Measurements from ENCODE around the gene TRIM54. TPM values are rescaled to one million over a fixed set of nuclear protein-coding genes. Genes with fewer than 3 reads are reported as not detected.

The TRIM54 gene
- total and polyA plus RNA-seq, 2 of the 8 experiments (the other 6 are each of a cell fraction or from before 2014, with no cell fraction given) = 3.9 to 5.8 TPM

- TF ChIP-seq BACH1 (IDR thresholded peaks at IDR 0.05; ENCODE audit: low read length) (0 out of 2 replicates have a peak, but pooled peaks have one; percentile 44), POLR2AphosphoS5 (IDR thresholded peaks at IDR 0.05; ENCODE audit: low read depth, low read length) (peak; percentile 95), CHD1 (IDR thresholded peaks at IDR 0.05; ENCODE audit: low read depth, low read length) (no peak; the same call in 1 of the 2 replicates), POLR2A (IDR thresholded peaks at IDR 0.05; ENCODE audit: control extremely low read depth in 1 of 2, low read depth in 2 of 2, low read length in 2 of 2) (peak; percentile 91 to 98), RAD21 (IDR thresholded peaks at IDR 0.05 in 1 of 2, conservative IDR thresholded peaks at IDR 0.05 in 1 of 2; ENCODE audit: low read depth in 2 of 2, low read length in 2 of 2) (no peak), EGR1 (IDR thresholded peaks at IDR 0.05; ENCODE audit: borderline replicate concordance, low read depth, low read length) (no peak), GTF2F1 (IDR thresholded peaks at IDR 0.05; ENCODE audit: borderline replicate concordance, low read depth, low read length) (peak; percentile 73; the same call in 1 of the 2 replicates), ATF2 (IDR thresholded peaks at IDR 0.05; ENCODE audit: low read length) (no peak), RFX5 (IDR thresholded peaks at IDR 0.05; ENCODE audit: borderline replicate concordance, low read depth, low read length) (no peak), SP4 (IDR thresholded peaks at IDR 0.05; ENCODE audit: low read length) (no peak; the same call in 1 of the 2 replicates), BRCA1 (IDR thresholded peaks at IDR 0.05; ENCODE audit: low read depth, low read length) (no peak), KDM4A (IDR thresholded peaks at IDR 0.05; ENCODE audit: low read depth, low read length, severe bottlenecking) (peak; percentile 53), HDAC2 (IDR thresholded peaks at IDR 0.05; ENCODE audit: borderline replicate concordance in 1 of 2, low read depth in 2 of 2, low read length in 2 of 2) (no peak), SIRT6 (IDR thresholded peaks at IDR 0.05; ENCODE audit: low read length) (no peak), TAF1 (IDR thresholded peaks at IDR 0.05; ENCODE audit: low read depth, low read length) (peak; percentile 79), CTBP2 (IDR thresholded peaks at IDR 0.05; ENCODE audit: borderline replicate concordance, insufficient read depth, insufficient read length, low read length) (no peak), BCL11A (IDR thresholded peaks at IDR 0.05; ENCODE audit: low read depth in 2 of 2, low read length in 2 of 2) (no peak), MAX (IDR thresholded peaks at IDR 0.05) (peak; percentile 80), ASH2L (IDR thresholded peaks at IDR 0.05; ENCODE audit: low read length) (peak; percentile 60), HDAC6 (IDR thresholded peaks at IDR 0.05; ENCODE audit: low read depth, low read length) (no peak)
Observed at GRCh38 chr2:27322766-27323595, 40.8 kb downstream of the TRIM54 start, which contains the start of gene MPV17 (continued).

All from H1 (cell line).